ENCODE data around the gene ARFIP2.

GRCh38 chr11:6516865-6517264 is 35.7 kb upstream of the ARFIP2 start:
- TF ChIP-seq POLR2AphosphoS5 (IDR thresholded peaks at IDR 0.05; ENCODE audit: insufficient read depth in 1 of 2, low read depth in 1 of 2) (no peak), CTCF (IDR thresholded peaks at IDR 0.05) (no peak), POLR2A (IDR thresholded peaks at IDR 0.05) (no peak)
